GM23248 (cell line): ENCODE measurements around the gene RERE. TPM values are rescaled to one million over a fixed set of nuclear protein-coding genes. Genes with fewer than 3 reads are reported as not detected.

Experiments used
- DNase-seq: peaks from one replicate; pipeline ENCODE4 v3.0.0-alpha.2; 2015
- H2AFZ ChIP-seq: fragments of 200-600 bp; sonication (generic); 2 replicates; pipeline ENCODE4 v1.6.1; 2016; ENCODE audit warnings: antibody characterized with exemption
- H3F3A ChIP-seq: fragments of 200-600 bp; sonication (generic); 2 replicates; pipeline ENCODE4 v1.6.1; 2016; ENCODE audit warnings: mild to moderate bottlenecking, antibody characterized with exemption, mixed run types; ENCODE audit not compliant: insufficient read depth
- H3K27ac ChIP-seq: fragments of 200-600 bp; sonication (generic); 2 replicates; pipeline ENCODE4 v1.5.1; 2016; ENCODE audit warnings: mild to moderate bottlenecking
- H3K27me3 ChIP-seq: fragments of 200-600 bp; sonication (generic); replicated peaks from 2 replicates; pipeline ENCODE4 v1.6.1; 2016; ENCODE audit warnings: mild to moderate bottlenecking; ENCODE audit not compliant: insufficient read depth
- H3K36me3 ChIP-seq: fragments of 200-600 bp; sonication (generic); 2 replicates; pipeline ENCODE4 v1.6.1; 2016; ENCODE audit warnings: low read depth, mild to moderate bottlenecking
- H3K4me1 ChIP-seq: fragments of 200-600 bp; sonication (generic); 2 replicates; pipeline ENCODE4 v1.6.1; 2016; ENCODE audit warnings: mild to moderate bottlenecking; ENCODE audit not compliant: insufficient read depth
- H3K4me2 ChIP-seq: fragments of 200-600 bp; sonication (generic); one replicate; pipeline ENCODE4 v1.6.1; 2016; ENCODE audit warnings: mild to moderate bottlenecking; ENCODE audit not compliant: unreplicated experiment
- H3K4me3 ChIP-seq: fragments of 200-600 bp; sonication (generic); 2 replicates; pipeline ENCODE4 v1.5.1; 2016; ENCODE audit warnings: mild to moderate bottlenecking
- H3K79me2 ChIP-seq: fragments of 200-600 bp; sonication (generic); 2 replicates; pipeline ENCODE4 v1.6.1; 2016; ENCODE audit warnings: mild to moderate bottlenecking; ENCODE audit not compliant: insufficient read depth
- H3K9ac ChIP-seq: fragments of 200-600 bp; sonication (generic); 2 replicates; pipeline ENCODE4 v1.6.1; 2016; ENCODE audit warnings: mild to moderate bottlenecking
- H3K9me2 ChIP-seq: fragments of 200-600 bp; sonication (generic); 2 replicates; pipeline ENCODE4 v1.6.1; 2016; ENCODE audit warnings: mixed run types, mild to moderate bottlenecking, moderate library complexity; ENCODE audit not compliant: insufficient read depth
- H3K9me3 ChIP-seq: fragments of 200-600 bp; sonication (generic); one replicate; pipeline ENCODE4 v1.6.1; 2017; ENCODE audit warnings: low read depth
- H4K20me1 ChIP-seq: fragments of 200-600 bp; sonication (generic); 2 replicates; pipeline ENCODE4 v1.6.0; 2016; ENCODE audit not compliant: insufficient read depth
- EZH2 ChIP-seq: fragments of 200-600 bp; sonication (generic); IDR thresholded peaks from 2 replicates; pipeline ENCODE4 v1.6.1; 2018; ENCODE audit warnings: antibody characterized with exemption, mild to moderate bottlenecking; ENCODE audit not compliant: insufficient read depth, poor library complexity, severe bottlenecking
- EZH2phosphoT487 ChIP-seq: fragments of 200-600 bp; sonication (generic); IDR thresholded peaks from 2 replicates; pipeline ENCODE4 v1.6.1; 2018; ENCODE audit warnings: antibody characterized with exemption, moderate library complexity, mild to moderate bottlenecking, low read depth; ENCODE audit not compliant: insufficient read depth
- WGBS, 2 experiments: methylation state at CpG; one replicate each; pipeline ENCODE4 v1.1.6; 2015 to 2017; ENCODE audit warnings: low lambda C conversion rate in 2 of 2, low coverage in 1 of 2; ENCODE audit errors: missing lambda C conversion rate in 2 of 2; 5-methylcytosine and 5-hydroxymethylcytosine counted together
- in situ Hi-C: fragments of 300-500 bp; cut with MboI; formaldehyde crosslinking; loops from 2 replicates; pipeline ENCODE4 v1.15.0; 2020
- polyA plus RNA-seq: library from polyadenylated mRNA; unstranded; fragments of >200 nt; fragmentation: Nextera tagmentation; extraction: Ambion mirVana; gene quantifications from 2 replicates; pipeline ENCODE4 v1.2.1, GENCODE V29; 2016
- total RNA-seq: library from RNA; depleted of rRNA; stranded (reverse); fragments of >200 nt; shearing (Covaris generic); gene quantifications from 2 replicates; pipeline ENCODE4 v1.2.3, GENCODE V29; 2014

Gene RERE
- total and polyA plus RNA-seq, 2 experiments from 2014 or later: 26.0 to 26.2 TPM

DNA sequence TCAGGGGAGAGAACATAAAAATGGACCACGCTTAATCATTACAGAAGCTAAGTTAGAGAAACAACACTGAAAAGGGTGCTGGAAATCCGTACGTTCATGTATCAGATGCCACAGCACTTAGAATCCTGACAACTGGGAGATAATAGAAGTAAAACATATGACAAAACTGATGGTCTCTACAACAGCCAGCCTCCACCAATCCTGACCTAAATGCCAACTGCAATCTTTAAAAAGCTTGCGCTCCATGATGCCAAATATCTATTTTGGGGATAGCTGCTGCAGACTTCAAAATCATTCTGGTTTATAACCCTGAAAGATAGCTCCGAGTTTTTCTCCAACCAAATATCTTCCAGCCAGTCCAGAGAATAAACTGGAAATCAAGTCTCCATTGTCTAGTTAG, 178.3 kb downstream of the RERE start:
- no peaks in the 10 kb centered on the region for H3K36me3 ChIP-seq
- no peak overlapping the region for H3K4me3 ChIP-seq
- H3K9me3 ChIP-seq: no peaks in the 10 kb centered on the region
- TF ChIP-seq EZH2phosphoT487 (no peak), EZH2 (no peak)
- H3K4me2 ChIP-seq: no peak overlapping the region
- H3K27ac ChIP-seq: no peak overlapping the region
- no peaks in the 10 kb centered on the region for H3F3A ChIP-seq
- H3K9ac ChIP-seq: no peak overlapping the region
- no peaks in the 10 kb centered on the region for H4K20me1 ChIP-seq
- 86 to 92% methylated on average over 5 of the region's 5 CpGs for whole genome bisulfite sequencing, 2 experiments
- no peak for DNase-seq
- no peaks in the 10 kb centered on the region for H3K27me3 ChIP-seq
- no peak overlapping the region for H2AFZ ChIP-seq
- no peaks in the 10 kb centered on the region for H3K9me2 ChIP-seq
- no peaks in the 10 kb centered on the region for H3K4me1 ChIP-seq
- in situ Hi-C loops: no loop called here
- H3K79me2 ChIP-seq: peaks cover 20% of the 10 kb centered on the region

DNA sequence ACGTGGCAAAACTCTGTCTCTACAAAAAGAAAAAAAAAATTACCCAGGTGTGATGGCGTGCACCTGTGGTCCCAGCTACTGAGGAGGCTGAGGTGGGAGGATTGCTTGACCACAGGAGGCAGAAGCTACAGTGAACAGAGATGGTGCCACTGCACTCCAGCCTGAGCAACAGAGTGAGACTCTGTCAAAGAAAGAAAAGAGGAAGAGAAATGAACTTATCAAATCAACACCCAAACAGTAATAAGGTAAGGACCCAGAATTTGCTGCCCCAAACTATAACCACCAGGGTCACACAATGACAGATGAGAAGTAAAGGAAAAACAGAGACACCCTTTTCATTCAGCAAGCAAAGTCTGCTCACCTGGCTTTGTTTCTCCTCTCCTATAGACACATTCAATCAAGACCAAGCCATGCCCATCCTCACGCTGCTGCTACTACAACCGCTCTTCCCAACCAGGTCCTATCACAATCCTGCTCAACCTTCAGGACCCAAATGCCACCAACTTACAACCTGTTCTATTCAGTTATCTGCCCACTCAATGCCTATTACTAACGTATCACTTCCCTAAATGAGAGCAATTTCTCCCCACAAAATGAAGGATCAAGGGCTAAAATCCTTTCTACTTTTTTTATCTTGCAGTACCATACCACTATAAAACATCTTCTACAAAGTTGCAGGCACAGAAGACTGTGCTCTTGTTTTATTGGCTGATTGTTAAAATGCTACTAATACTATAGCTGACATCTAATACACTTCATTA, 183.5 kb downstream of the RERE start:
- TF ChIP-seq EZH2phosphoT487 (no peak), EZH2 (no peak)
- Histone ChIP-seq H3F3A (peaks cover 14% of the 10 kb centered on the region), H2AFZ (no peak overlapping the region), H3K27me3 (no peaks in the 10 kb centered on the region), H3K79me2 (peaks cover 20% of the 10 kb centered on the region; the same call in 1 of the 2 replicates), H3K9me3 (no peaks in the 10 kb centered on the region), H3K4me1 (peaks cover 20% of the 10 kb centered on the region), H3K4me2 (no peak overlapping the region), H3K4me3 (no peak overlapping the region), H3K9ac (no peak overlapping the region), H3K9me2 (no peaks in the 10 kb centered on the region), H4K20me1 (no peaks in the 10 kb centered on the region), H3K27ac (no peak overlapping the region), H3K36me3 (no peaks in the 10 kb centered on the region)
- DNase-seq: no peak
- in situ Hi-C loops: no loop called here
- 98 to 99% methylated on average over 5 of the region's 5 CpGs for WGBS, 2 experiments

DNA sequence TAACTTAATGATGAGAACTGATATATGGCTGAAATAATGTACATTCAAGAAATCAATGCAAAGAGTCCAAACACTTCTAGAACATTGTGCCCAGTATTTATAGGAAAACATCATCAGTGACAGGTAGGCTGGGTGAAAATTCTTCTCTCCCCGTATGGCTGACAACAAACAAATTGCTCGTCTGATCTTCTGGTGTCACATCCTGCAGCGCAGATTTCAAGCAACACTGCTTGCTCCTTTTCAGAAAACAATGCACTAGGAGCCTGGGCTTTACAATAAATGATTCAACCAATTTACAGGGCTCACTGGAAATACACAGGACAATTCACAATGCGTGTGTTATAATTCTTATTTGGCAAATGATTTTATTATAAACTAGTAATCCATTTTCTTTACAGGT, 185.3 kb downstream of the RERE start:
- no peaks in the 10 kb centered on the region for H4K20me1 ChIP-seq

DNA sequence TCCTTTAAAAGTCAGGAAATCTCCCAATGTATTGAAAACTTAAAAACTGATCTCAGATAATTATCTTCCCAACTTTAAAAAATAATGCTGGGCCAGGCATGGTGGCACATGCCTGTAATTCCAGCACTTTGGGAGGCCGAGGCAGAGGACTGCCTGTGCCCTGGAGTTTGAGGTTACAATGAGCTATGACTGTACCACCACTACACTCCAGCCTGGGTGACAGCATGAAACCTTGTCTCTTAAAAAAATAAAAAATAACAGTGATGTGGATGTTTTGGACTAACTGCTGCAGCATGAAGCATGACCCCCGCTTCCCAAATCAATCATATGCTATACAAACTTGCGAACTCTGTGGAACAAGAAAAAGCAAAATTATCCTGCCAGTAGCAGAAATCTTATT, 186.3 kb downstream of the RERE start:
- Histone ChIP-seq H3K4me3 (no peak overlapping the region), H3K9ac (no peak overlapping the region), H3K9me2 (no peaks in the 10 kb centered on the region), H3K27ac (no peak overlapping the region), H3K79me2 (peaks cover 35% of the 10 kb centered on the region), H3K9me3 (no peaks in the 10 kb centered on the region), H3F3A (peaks cover 30% of the 10 kb centered on the region), H3K4me1 (peaks cover 47% of the 10 kb centered on the region), H3K36me3 (no peaks in the 10 kb centered on the region), H3K27me3 (no peaks in the 10 kb centered on the region), H3K4me2 (no peak overlapping the region), H2AFZ (no peak overlapping the region), H4K20me1 (no peaks in the 10 kb centered on the region)
- no peak for TF ChIP-seq EZH2
- no peak for TF ChIP-seq EZH2phosphoT487
- DNase-seq: peak; percentile 36
- 92 to 95% methylated on average over 3 of the region's 3 CpGs for WGBS, 2 experiments
- in situ Hi-C loops: no loop called here

More for the DNA sequence above, 185.3 kb downstream of the RERE start:
- TF ChIP-seq EZH2: no peak
- TF ChIP-seq EZH2phosphoT487: no peak
- Histone ChIP-seq H3F3A (peaks cover 22% of the 10 kb centered on the region), H3K4me2 (no peak overlapping the region), H3K79me2 (peaks cover 30% of the 10 kb centered on the region), H3K4me3 (no peak overlapping the region), H3K36me3 (no peaks in the 10 kb centered on the region), H3K9me3 (no peaks in the 10 kb centered on the region), H3K27me3 (no peaks in the 10 kb centered on the region), H3K9me2 (no peaks in the 10 kb centered on the region), H3K9ac (no peak overlapping the region), H3K27ac (no peak overlapping the region), H2AFZ (no peak overlapping the region), H3K4me1 (peaks cover 38% of the 10 kb centered on the region)
- 97 to 100% methylated on average over 4 of the region's 4 CpGs for WGBS, 2 experiments
- DNase-seq: no peak
- in situ Hi-C loops: no loop called here
